ENCODE measurements around the gene RIGI. TPM values are rescaled to one million over a fixed set of nuclear protein-coding genes. Genes with fewer than 3 reads are reported as not detected.

Gene RIGI
- total and polyA plus RNA-seq, 10 of the 15 experiments (the other 5 are each of a cell fraction or from before 2014, with no cell fraction given), result 5.3 to 15.2 (median 9.1) TPM

GRCh38 chr9:32552172-32552872 lies 26.3 kb upstream of the RIGI start, which contains the start of the genes SMIM27 and TOPORS (continued):
- TF ChIP-seq, protein P1, sequence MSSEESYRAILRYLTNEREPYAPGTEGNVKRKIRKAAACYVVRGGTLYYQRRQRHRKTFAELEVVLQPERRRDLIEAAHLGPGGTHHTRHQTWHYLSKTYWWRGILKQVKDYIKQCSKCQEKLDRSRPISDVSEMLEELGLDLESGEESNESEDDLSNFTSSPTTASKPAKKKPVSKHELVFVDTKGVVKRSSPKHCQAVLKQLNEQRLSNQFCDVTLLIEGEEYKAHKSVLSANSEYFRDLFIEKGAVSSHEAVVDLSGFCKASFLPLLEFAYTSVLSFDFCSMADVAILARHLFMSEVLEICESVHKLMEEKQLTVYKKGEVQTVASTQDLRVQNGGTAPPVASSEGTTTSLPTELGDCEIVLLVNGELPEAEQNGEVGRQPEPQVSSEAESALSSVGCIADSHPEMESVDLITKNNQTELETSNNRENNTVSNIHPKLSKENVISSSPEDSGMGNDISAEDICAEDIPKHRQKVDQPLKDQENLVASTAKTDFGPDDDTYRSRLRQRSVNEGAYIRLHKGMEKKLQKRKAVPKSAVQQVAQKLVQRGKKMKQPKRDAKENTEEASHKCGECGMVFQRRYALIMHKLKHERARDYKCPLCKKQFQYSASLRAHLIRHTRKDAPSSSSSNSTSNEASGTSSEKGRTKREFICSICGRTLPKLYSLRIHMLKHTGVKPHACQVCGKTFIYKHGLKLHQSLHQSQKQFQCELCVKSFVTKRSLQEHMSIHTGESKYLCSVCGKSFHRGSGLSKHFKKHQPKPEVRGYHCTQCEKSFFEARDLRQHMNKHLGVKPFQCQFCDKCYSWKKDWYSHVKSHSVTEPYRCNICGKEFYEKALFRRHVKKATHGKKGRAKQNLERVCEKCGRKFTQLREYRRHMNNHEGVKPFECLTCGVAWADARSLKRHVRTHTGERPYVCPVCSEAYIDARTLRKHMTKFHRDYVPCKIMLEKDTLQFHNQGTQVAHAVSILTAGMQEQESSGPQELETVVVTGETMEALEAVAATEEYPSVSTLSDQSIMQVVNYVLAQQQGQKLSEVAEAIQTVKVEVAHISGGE (CRISPR knock-in tag; IDR thresholded peaks at IDR 0.05), result 0 out of 2 replicates have a peak, but pooled peaks have one; percentile 24
- TF ChIP-seq RAD21 (IDR thresholded peaks at IDR 0.05; ENCODE audit: insufficient read depth, low read depth, low read length) (no peak), ESRRA (IDR thresholded peaks at IDR 0.05; ENCODE audit: low read length) (no peak), GABPA (IDR thresholded peaks at IDR 0.05; ENCODE audit: low read depth) (peak; percentile 75), SIN3A (IDR thresholded peaks at IDR 0.05; ENCODE audit: low read depth, low read length) (peak; percentile 65; the same call in 1 of the 2 replicates), BACH1 (IDR thresholded peaks at IDR 0.05; ENCODE audit: borderline replicate concordance) (peak; percentile 58; the same call in 1 of the 2 replicates), POLR2AphosphoS2 (IDR thresholded peaks at IDR 0.05; ENCODE audit: low read depth, low read length) (peak; percentile 74; the same call in 1 of the 2 replicates), MYC (IDR thresholded peaks at IDR 0.05; ENCODE audit: insufficient read depth, insufficient read length, insufficient replicate concordance, low read length, severe bottlenecking) (no peak), POLR2AphosphoS5 (IDR thresholded peaks at IDR 0.05; ENCODE audit: low read length) (peak; percentile 71; the same call in 1 of the 2 replicates), E2F4 (IDR thresholded peaks at IDR 0.05; ENCODE audit: low read depth, low read length) (no peak), CEBPZ (IDR thresholded peaks at IDR 0.05; ENCODE audit: low read depth, low read length) (no peak)
- TF ChIP-seq, protein P2, sequence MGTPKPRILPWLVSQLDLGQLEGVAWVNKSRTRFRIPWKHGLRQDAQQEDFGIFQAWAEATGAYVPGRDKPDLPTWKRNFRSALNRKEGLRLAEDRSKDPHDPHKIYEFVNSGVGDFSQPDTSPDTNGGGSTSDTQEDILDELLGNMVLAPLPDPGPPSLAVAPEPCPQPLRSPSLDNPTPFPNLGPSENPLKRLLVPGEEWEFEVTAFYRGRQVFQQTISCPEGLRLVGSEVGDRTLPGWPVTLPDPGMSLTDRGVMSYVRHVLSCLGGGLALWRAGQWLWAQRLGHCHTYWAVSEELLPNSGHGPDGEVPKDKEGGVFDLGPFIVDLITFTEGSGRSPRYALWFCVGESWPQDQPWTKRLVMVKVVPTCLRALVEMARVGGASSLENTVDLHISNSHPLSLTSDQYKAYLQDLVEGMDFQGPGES (IDR thresholded peaks at IDR 0.05), result no peak
- TF ChIP-seq, protein P3, sequence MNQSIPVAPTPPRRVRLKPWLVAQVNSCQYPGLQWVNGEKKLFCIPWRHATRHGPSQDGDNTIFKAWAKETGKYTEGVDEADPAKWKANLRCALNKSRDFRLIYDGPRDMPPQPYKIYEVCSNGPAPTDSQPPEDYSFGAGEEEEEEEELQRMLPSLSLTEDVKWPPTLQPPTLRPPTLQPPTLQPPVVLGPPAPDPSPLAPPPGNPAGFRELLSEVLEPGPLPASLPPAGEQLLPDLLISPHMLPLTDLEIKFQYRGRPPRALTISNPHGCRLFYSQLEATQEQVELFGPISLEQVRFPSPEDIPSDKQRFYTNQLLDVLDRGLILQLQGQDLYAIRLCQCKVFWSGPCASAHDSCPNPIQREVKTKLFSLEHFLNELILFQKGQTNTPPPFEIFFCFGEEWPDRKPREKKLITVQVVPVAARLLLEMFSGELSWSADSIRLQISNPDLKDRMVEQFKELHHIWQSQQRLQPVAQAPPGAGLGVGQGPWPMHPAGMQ (IDR thresholded peaks at IDR 0.05; ENCODE audit: borderline replicate concordance), result no peak
- TF ChIP-seq, protein P4, sequence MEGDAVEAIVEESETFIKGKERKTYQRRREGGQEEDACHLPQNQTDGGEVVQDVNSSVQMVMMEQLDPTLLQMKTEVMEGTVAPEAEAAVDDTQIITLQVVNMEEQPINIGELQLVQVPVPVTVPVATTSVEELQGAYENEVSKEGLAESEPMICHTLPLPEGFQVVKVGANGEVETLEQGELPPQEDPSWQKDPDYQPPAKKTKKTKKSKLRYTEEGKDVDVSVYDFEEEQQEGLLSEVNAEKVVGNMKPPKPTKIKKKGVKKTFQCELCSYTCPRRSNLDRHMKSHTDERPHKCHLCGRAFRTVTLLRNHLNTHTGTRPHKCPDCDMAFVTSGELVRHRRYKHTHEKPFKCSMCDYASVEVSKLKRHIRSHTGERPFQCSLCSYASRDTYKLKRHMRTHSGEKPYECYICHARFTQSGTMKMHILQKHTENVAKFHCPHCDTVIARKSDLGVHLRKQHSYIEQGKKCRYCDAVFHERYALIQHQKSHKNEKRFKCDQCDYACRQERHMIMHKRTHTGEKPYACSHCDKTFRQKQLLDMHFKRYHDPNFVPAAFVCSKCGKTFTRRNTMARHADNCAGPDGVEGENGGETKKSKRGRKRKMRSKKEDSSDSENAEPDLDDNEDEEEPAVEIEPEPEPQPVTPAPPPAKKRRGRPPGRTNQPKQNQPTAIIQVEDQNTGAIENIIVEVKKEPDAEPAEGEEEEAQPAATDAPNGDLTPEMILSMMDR (IDR thresholded peaks at IDR 0.05 in 2 of 3, conservative IDR thresholded peaks at IDR 0.05 in 1 of 3; ENCODE audit: control insufficient read depth in 2 of 3, extremely low read depth in 1 of 3, insufficient read depth in 1 of 3, low read depth in 3 of 3, low read length in 3 of 3), result no peak

Data from GM12878 (cell line).